ENCODE measurements around the gene UGT1A8. TPM values are rescaled to one million over a fixed set of nuclear protein-coding genes. Genes with fewer than 3 reads are reported as not detected.
A peak's percentile ranks its signal among the peaks of the same experiment; 100 is the strongest.

The UGT1A8 gene
- total RNA-seq, 1 donor from 2014 or later: not detected

GRCh38 chr2:233816334-233816733 lies 198.9 kb downstream of the UGT1A8 start:
- no peak for TF ChIP-seq CTCF (IDR thresholded peaks at IDR 0.05)
- peaks cover 8% of the 10 kb centered on the region for H3K27me3 Mint-ChIP-seq (ENCODE audit: low read depth)
- peak overlapping the region; percentile 50 for H3K27ac Mint-ChIP-seq (ENCODE audit: unreplicated experiment)
- H3K4me1 Mint-ChIP-seq (ENCODE audit: low read depth): peaks cover 26% of the 10 kb centered on the region
- no peak overlapping the region for H3K4me3 Mint-ChIP-seq (ENCODE audit: unreplicated experiment)
- no peaks in the 10 kb centered on the region for H3K9me3 Mint-ChIP-seq (ENCODE audit: low read depth)
- H3K36me3 Mint-ChIP-seq (ENCODE audit: low read depth): peaks cover 1% of the 10 kb centered on the region
- DNase-seq (ENCODE audit: low spot score): no peak

GRCh38 chr2:233816771-233817170 lies 199.3 kb downstream of the UGT1A8 start:
- Mint-ChIP-seq H3K4me1 (ENCODE audit: low read depth) (peaks cover 26% of the 10 kb centered on the region), H3K27ac (ENCODE audit: unreplicated experiment) (peak overlapping the region; percentile 75), H3K9me3 (ENCODE audit: low read depth) (no peaks in the 10 kb centered on the region), H3K4me3 (ENCODE audit: unreplicated experiment) (no peak overlapping the region), H3K27me3 (ENCODE audit: low read depth) (peaks cover 8% of the 10 kb centered on the region), H3K36me3 (ENCODE audit: low read depth) (peaks cover 1% of the 10 kb centered on the region)
- TF ChIP-seq CTCF (IDR thresholded peaks at IDR 0.05): no peak
- no peak for DNase-seq (ENCODE audit: low spot score)

GRCh38 chr2:233817361-233817911 lies 200.0 kb downstream of the UGT1A8 start:
- H3K27me3 Mint-ChIP-seq (ENCODE audit: low read depth): peaks cover 6% of the 10 kb centered on the region
- no peak overlapping the region for H3K4me3 Mint-ChIP-seq (ENCODE audit: unreplicated experiment)
- DNase-seq (ENCODE audit: low spot score): no peak
- H3K9me3 Mint-ChIP-seq (ENCODE audit: low read depth): no peaks in the 10 kb centered on the region
- no peak for TF ChIP-seq CTCF (IDR thresholded peaks at IDR 0.05)
- H3K36me3 Mint-ChIP-seq (ENCODE audit: low read depth): peaks cover 1% of the 10 kb centered on the region
- peaks cover 26% of the 10 kb centered on the region for H3K4me1 Mint-ChIP-seq (ENCODE audit: low read depth)
- peak overlapping the region; percentile 75 for H3K27ac Mint-ChIP-seq (ENCODE audit: unreplicated experiment)

- no peak for TF ChIP-seq CTCF (IDR thresholded peaks at IDR 0.05)
- Mint-ChIP-seq H3K9me3 (ENCODE audit: low read depth) (no peaks in the 10 kb centered on the region), H3K4me3 (ENCODE audit: unreplicated experiment) (no peak overlapping the region), H3K4me1 (ENCODE audit: low read depth) (peaks cover 24% of the 10 kb centered on the region), H3K27me3 (ENCODE audit: low read depth) (peaks cover 6% of the 10 kb centered on the region), H3K27ac (ENCODE audit: unreplicated experiment) (peak overlapping the region; percentile 49), H3K36me3 (ENCODE audit: low read depth) (peaks cover 1% of the 10 kb centered on the region)
- no peak for DNase-seq (ENCODE audit: low spot score)
Measured at GRCh38 chr2:233817995-233818638, 200.7 kb downstream of the UGT1A8 start.

- Mint-ChIP-seq H3K36me3 (ENCODE audit: low read depth) (peaks cover 1% of the 10 kb centered on the region), H3K4me1 (ENCODE audit: low read depth) (peaks cover 24% of the 10 kb centered on the region), H3K9me3 (ENCODE audit: low read depth) (no peaks in the 10 kb centered on the region), H3K4me3 (ENCODE audit: unreplicated experiment) (no peak overlapping the region), H3K27ac (ENCODE audit: unreplicated experiment) (no peak overlapping the region), H3K27me3 (ENCODE audit: low read depth) (peaks cover 6% of the 10 kb centered on the region)
- TF ChIP-seq CTCF (IDR thresholded peaks at IDR 0.05): no peak
- no peak for DNase-seq (ENCODE audit: low spot score)
Measured at GRCh38 chr2:233818639-233819621, 201.5 kb downstream of the UGT1A8 start.

Data from chondrocyte (in vitro differentiated cells).